H9 (cell line): Measurements from ENCODE around the gene BMPER. TPM values are rescaled to one million over a fixed set of nuclear protein-coding genes. Genes with fewer than 3 reads are reported as not detected.
A peak's percentile ranks its signal among the peaks of the same experiment; 100 is the strongest.

Source experiments
- DNase-seq: peaks from one replicate; pipeline ENCODE4 v3.0.0-alpha.2; 2017
- H2AFZ ChIP-seq: one replicate; pipeline ENCODE4 v1.6.1; 2013; ENCODE audit warnings: mild to moderate bottlenecking, low read length, control low read depth, moderate library complexity
- H2AK5ac ChIP-seq: 2 replicates; pipeline ENCODE4 v1.6.1; 2013; ENCODE audit warnings: low read length, control low read depth, mixed read lengths; ENCODE audit not compliant: insufficient read length
- H2BK120ac ChIP-seq: one replicate; pipeline ENCODE4 v1.6.1; 2013; ENCODE audit warnings: low read depth, mild to moderate bottlenecking, low read length, control low read depth, inconsistent platforms; ENCODE audit not compliant: poor library complexity, severe bottlenecking
- H2BK12ac ChIP-seq: 2 replicates; pipeline ENCODE4 v1.6.1; 2013; ENCODE audit warnings: low read length, control low read depth, mixed read lengths, low read depth; ENCODE audit not compliant: insufficient read length
- H2BK15ac ChIP-seq: 2 replicates; pipeline ENCODE4 v1.6.1; 2013; ENCODE audit warnings: low read depth, low read length, control low read depth
- H2BK20ac ChIP-seq: one replicate; pipeline ENCODE4 v1.6.1; 2013; ENCODE audit warnings: low read depth, mild to moderate bottlenecking, low read length, control low read depth, inconsistent platforms; ENCODE audit not compliant: poor library complexity, severe bottlenecking
- H2BK5ac ChIP-seq: 2 replicates; pipeline ENCODE4 v1.6.1; 2013; ENCODE audit warnings: low read length, control low read depth, mixed read lengths; ENCODE audit not compliant: insufficient read length
- H3K14ac ChIP-seq: 2 replicates; pipeline ENCODE4 v1.6.1; 2013; ENCODE audit warnings: low read length, control low read depth; ENCODE audit not compliant: insufficient read depth
- H3K18ac ChIP-seq: 2 replicates; pipeline ENCODE4 v1.6.1; 2013; ENCODE audit warnings: low read depth, mild to moderate bottlenecking, mixed read lengths, low read length, control low read depth; ENCODE audit not compliant: insufficient read length
- H3K23ac ChIP-seq: 2 replicates; pipeline ENCODE4 v1.6.1; 2013; ENCODE audit warnings: low read length, control low read depth, mixed read lengths, low read depth; ENCODE audit not compliant: insufficient read length
- H3K23me2 ChIP-seq: 2 replicates; pipeline ENCODE4 v1.6.1; 2013; ENCODE audit warnings: low read depth, mild to moderate bottlenecking, mixed read lengths, low read length, control low read depth; ENCODE audit not compliant: insufficient read length, poor library complexity, severe bottlenecking
- H3K27ac ChIP-seq: 2 replicates; pipeline ENCODE4 v1.5.1; 2013; ENCODE audit warnings: low read length, control low read depth, mixed read lengths, low read depth; ENCODE audit not compliant: insufficient read length
- H3K27me3 ChIP-seq: 2 replicates; pipeline ENCODE4 v1.6.1; 2013; ENCODE audit warnings: low read length, control low read depth, inconsistent platforms; ENCODE audit not compliant: insufficient read depth
- H3K4ac ChIP-seq: 2 replicates; pipeline ENCODE4 v1.6.1; 2013; ENCODE audit warnings: low read depth, mild to moderate bottlenecking, control low read depth, inconsistent platforms, low read length, moderate library complexity
- H3K4me1 ChIP-seq: 2 replicates; pipeline ENCODE4 v1.6.1; 2013; ENCODE audit warnings: low read length, control low read depth, inconsistent platforms; ENCODE audit not compliant: insufficient read depth
- H3K4me2 ChIP-seq: 2 replicates; pipeline ENCODE4 v1.6.1; 2013; ENCODE audit warnings: low read length, control low read depth, mixed read lengths; ENCODE audit not compliant: insufficient read length, insufficient read depth
- H3K56ac ChIP-seq: 2 replicates; pipeline ENCODE4 v1.6.1; 2013; ENCODE audit warnings: low read depth, mild to moderate bottlenecking, mixed read lengths, low read length, control low read depth; ENCODE audit not compliant: insufficient read length
- H3K79me1 ChIP-seq: 2 replicates; pipeline ENCODE4 v1.6.1; 2013; ENCODE audit warnings: low read depth, mild to moderate bottlenecking, moderate library complexity, low read length, control low read depth, inconsistent platforms; ENCODE audit not compliant: insufficient read depth, poor library complexity, severe bottlenecking
- H3K79me2 ChIP-seq: 2 replicates; pipeline ENCODE4 v1.6.1; 2013; ENCODE audit warnings: low read length, control low read depth, inconsistent platforms; ENCODE audit not compliant: insufficient read depth
- H3K9ac ChIP-seq: 2 replicates; pipeline ENCODE4 v1.6.1; 2013; ENCODE audit warnings: low read length, control low read depth, mixed read lengths; ENCODE audit not compliant: insufficient read length; ENCODE audit errors: extremely low read depth
- H3K9me3 ChIP-seq: one replicate; pipeline ENCODE4 v1.6.1; 2013; ENCODE audit warnings: low read depth, low read length, inconsistent platforms; ENCODE audit not compliant: control insufficient read depth
- H3T11ph ChIP-seq: one replicate; pipeline ENCODE4 v1.6.1; 2013; ENCODE audit warnings: mild to moderate bottlenecking, low read length, control low read depth, inconsistent platforms
- H4K20me1 ChIP-seq: one replicate; pipeline ENCODE4 v1.6.1; 2013; ENCODE audit not compliant: control insufficient read depth, insufficient read length, insufficient read depth
- H4K5ac ChIP-seq: 2 replicates; pipeline ENCODE4 v1.6.1; 2013; ENCODE audit warnings: low read depth, mild to moderate bottlenecking, mixed read lengths, low read length, control low read depth; ENCODE audit not compliant: insufficient read length
- H4K8ac ChIP-seq: replicated peaks from 2 replicates; pipeline ENCODE4 v1.6.1; 2013; ENCODE audit warnings: low read length, control low read depth, mixed read lengths, low read depth; ENCODE audit not compliant: insufficient read length
- H4K91ac ChIP-seq: 2 replicates; pipeline ENCODE4 v1.6.1; 2013; ENCODE audit warnings: low read depth, mild to moderate bottlenecking, moderate library complexity, mixed read lengths, low read length, control low read depth; ENCODE audit not compliant: insufficient read length
- H3K27ac Mint-ChIP-seq, 3 experiments: 2 replicates in 2 of 3; 3 replicates in 1 of 3; pipeline ENCODE4 v1.8.0; 2020 to 2021; ENCODE audit warnings: mixed read lengths in 3 of 3, mild to moderate bottlenecking in 1 of 3, moderate library complexity in 1 of 3
- H3K27me3 Mint-ChIP-seq: 2 replicates; pipeline ENCODE4 v1.8.0; 2021; ENCODE audit warnings: low read depth, mild to moderate bottlenecking, moderate library complexity, mixed read lengths
- H3K36me3 Mint-ChIP-seq, 3 experiments: 2 replicates in 2 of 3; 3 replicates in 1 of 3; pipeline ENCODE4 v1.8.0; 2020 to 2021; ENCODE audit warnings: low read depth in 3 of 3, mixed read lengths in 3 of 3; ENCODE audit not compliant: insufficient read depth in 1 of 3
- H3K4me1 Mint-ChIP-seq, 2 experiments: 2 replicates each; pipeline ENCODE4 v1.8.0; 2020; ENCODE audit warnings: mixed read lengths in 2 of 2
- H3K4me3 Mint-ChIP-seq, 2 experiments: 2 replicates in 1 of 2; 3 replicates in 1 of 2; pipeline ENCODE4 v1.8.0; 2020 to 2021; ENCODE audit warnings: mild to moderate bottlenecking in 2 of 2, mixed read lengths in 2 of 2, moderate library complexity in 1 of 2
- H3K9me3 Mint-ChIP-seq, 2 experiments: 2 replicates in 1 of 2; 3 replicates in 1 of 2; pipeline ENCODE4 v1.8.0; 2020; ENCODE audit warnings: mild to moderate bottlenecking in 2 of 2, mixed read lengths in 2 of 2, moderate library complexity in 1 of 2
- WGBS: extraction: QIAGEN DNeasy Blood & Tissue Kit; methylation state at CpG from one replicate; pipeline ENCODE4 v1.1.7; 2013; ENCODE audit warnings: missing lambda C conversion rate, low lambda C conversion rate, mixed read lengths; ENCODE audit not compliant: insufficient read length; ENCODE audit errors: extremely low coverage; 5-methylcytosine and 5-hydroxymethylcytosine counted together
- total RNA-seq: library from RNA; stranded (reverse); gene quantifications from 2 replicates; pipeline ENCODE4 v1.2.1, GENCODE V29; 2021
- TF ChIP-seq, protein P1 (sequence below): fragments of 200-600 bp; sonication (generic); conservative IDR thresholded peaks from 3 replicates; pipeline ENCODE4 v1.8.0; 2021; ENCODE audit warnings: antibody characterized with exemption, mild to moderate bottlenecking

BMPER gene
- total RNA-seq, 1 experiment from 2014 or later = 0.20 TPM

DNA sequence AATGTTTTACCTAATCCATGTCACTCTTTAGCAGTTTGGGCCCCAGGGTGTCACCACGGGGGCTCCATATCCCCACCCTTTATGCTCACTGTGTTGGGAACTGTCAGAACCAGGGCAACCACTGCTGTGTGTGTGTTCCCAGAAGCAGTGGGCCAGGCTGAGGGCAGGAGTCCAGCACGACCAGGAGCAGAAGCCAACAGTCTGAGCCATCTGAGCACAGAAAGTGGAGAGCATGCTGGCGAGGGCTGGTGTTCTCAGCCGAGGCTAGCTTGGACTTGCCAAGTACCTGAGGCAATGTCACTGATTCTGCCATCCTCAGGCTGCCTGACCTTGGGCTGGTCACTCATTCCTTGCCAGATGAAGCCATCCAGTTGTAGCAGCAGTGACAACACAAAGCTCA lies 285.0 kb downstream of the BMPER start:
- DNase-seq = no peak
- no peak overlapping the region for H3K4ac ChIP-seq
- H3K23me2 ChIP-seq = no peaks in the 10 kb centered on the region
- H3K4me1 ChIP-seq = no peaks in the 10 kb centered on the region
- H3K9ac ChIP-seq = no peak overlapping the region
- no peak overlapping the region for H4K91ac ChIP-seq
- H2BK15ac ChIP-seq = no peak overlapping the region
- TF ChIP-seq, protein P1, sequence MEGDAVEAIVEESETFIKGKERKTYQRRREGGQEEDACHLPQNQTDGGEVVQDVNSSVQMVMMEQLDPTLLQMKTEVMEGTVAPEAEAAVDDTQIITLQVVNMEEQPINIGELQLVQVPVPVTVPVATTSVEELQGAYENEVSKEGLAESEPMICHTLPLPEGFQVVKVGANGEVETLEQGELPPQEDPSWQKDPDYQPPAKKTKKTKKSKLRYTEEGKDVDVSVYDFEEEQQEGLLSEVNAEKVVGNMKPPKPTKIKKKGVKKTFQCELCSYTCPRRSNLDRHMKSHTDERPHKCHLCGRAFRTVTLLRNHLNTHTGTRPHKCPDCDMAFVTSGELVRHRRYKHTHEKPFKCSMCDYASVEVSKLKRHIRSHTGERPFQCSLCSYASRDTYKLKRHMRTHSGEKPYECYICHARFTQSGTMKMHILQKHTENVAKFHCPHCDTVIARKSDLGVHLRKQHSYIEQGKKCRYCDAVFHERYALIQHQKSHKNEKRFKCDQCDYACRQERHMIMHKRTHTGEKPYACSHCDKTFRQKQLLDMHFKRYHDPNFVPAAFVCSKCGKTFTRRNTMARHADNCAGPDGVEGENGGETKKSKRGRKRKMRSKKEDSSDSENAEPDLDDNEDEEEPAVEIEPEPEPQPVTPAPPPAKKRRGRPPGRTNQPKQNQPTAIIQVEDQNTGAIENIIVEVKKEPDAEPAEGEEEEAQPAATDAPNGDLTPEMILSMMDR = no peak
- no CpG with 5 or more reads among the region's 4 CpGs for WGBS
- no peaks in the 10 kb centered on the region for H3K79me2 ChIP-seq
- H2BK5ac ChIP-seq = no peak overlapping the region
- H3K27ac ChIP-seq = no peak overlapping the region
- H3T11ph ChIP-seq = no peak overlapping the region
- H3K14ac ChIP-seq = peak overlapping the region; percentile 25; the same call in 1 of the 2 replicates
- no peaks in the 10 kb centered on the region for H3K79me1 ChIP-seq
- no peak overlapping the region for H3K4me3 Mint-ChIP-seq
- peaks cover 0 to 2% (median 0%) of the 10 kb centered on the region in 3 experiments; a peak in 1 of 7 replicates for H3K36me3 Mint-ChIP-seq
- no peak overlapping the region for H3K4me2 ChIP-seq
- H2BK20ac ChIP-seq = no peak overlapping the region
- peak overlapping the region; percentile 54 for H4K5ac ChIP-seq
- no peak overlapping the region for H4K8ac ChIP-seq
- H3K27ac Mint-ChIP-seq = no peak overlapping the region
- no peaks in the 10 kb centered on the region for H3K9me3 Mint-ChIP-seq
- H2AK5ac ChIP-seq = no peak overlapping the region
- peaks cover 13 to 17% of the 10 kb centered on the region in 2 experiments for H3K4me1 Mint-ChIP-seq
- H3K9me3 ChIP-seq = no peaks in the 10 kb centered on the region
- no peak overlapping the region for H2BK120ac ChIP-seq
- H3K23ac ChIP-seq = no peak overlapping the region
- no peak overlapping the region for H2AFZ ChIP-seq
- H3K27me3 ChIP-seq = no peaks in the 10 kb centered on the region
- H3K27me3 Mint-ChIP-seq = peaks cover 3% of the 10 kb centered on the region
- no peak overlapping the region for H2BK12ac ChIP-seq
- no peak overlapping the region for H3K56ac ChIP-seq
- no peaks in the 10 kb centered on the region for H4K20me1 ChIP-seq
- H3K18ac ChIP-seq = peak overlapping the region; percentile 49
